Vagina (tissue), 2 donors: ENCODE data around the gene DDA1.

Experiments used
- CTCF ChIP-seq, 3 experiments: fragments of 450-650 bp in 2 of 3; fragments of 200-600 bp in 1 of 3; sonication (generic) in 1 of 3; IDR thresholded peaks; one replicate each; pipeline ENCODE4 v1.5.1; 2017 to 2019; ENCODE audit warnings: antibody characterized with exemption in 3 of 3, mild to moderate bottlenecking in 2 of 3, moderate library complexity in 2 of 3
- POLR2A ChIP-seq, 2 donors: fragments of 450-650 bp; IDR thresholded peaks; one replicate each; pipeline ENCODE4 v1.6.1; 2017; ENCODE audit warnings: antibody characterized with exemption in 2 of 2, mild to moderate bottlenecking in 2 of 2, moderate library complexity in 2 of 2
- POLR2AphosphoS5 ChIP-seq, 2 donors: sonication (generic); formaldehyde crosslinking; IDR thresholded peaks; one replicate each; pipeline ENCODE4 v1.9.0; 2017; ENCODE audit warnings: antibody characterized with exemption in 2 of 2, mild to moderate bottlenecking in 2 of 2, low read depth in 1 of 2; ENCODE audit not compliant: insufficient read depth in 1 of 2

- TF ChIP-seq POLR2AphosphoS5 (IDR thresholded peaks at IDR 0.05; ENCODE audit: insufficient read depth in 1 of 2, low read depth in 1 of 2) (no peak), POLR2A (IDR thresholded peaks at IDR 0.05) (no peak), CTCF (IDR thresholded peaks at IDR 0.05) (no peak)
Measured at GRCh38 chr19:17266026-17266425, 43.3 kb upstream of the DDA1 start.
